ENCODE data around the gene MSH3.
"Not testable (repeated sequence)": the region's sequence is repeated elsewhere in the genome, so short reads cannot be mapped to it uniquely, and the experiment has no call there.

MSH3 gene

GRCh38 chr5:80864109-80864508, 209.7 kb downstream of the MSH3 start:
- DNase-seq = no peak

GRCh38 chr5:80864706-80865435, 210.4 kb downstream of the MSH3 start:
- DNase-seq = no peak

- DNase-seq = no peak
These were observed 211.1 kb downstream of the MSH3 start for GRCh38 chr5:80865551-80865950.

- no peak for DNase-seq
These were observed 211.9 kb downstream of the MSH3 start for GRCh38 chr5:80866371-80866770.

- DNase-seq = no peak
These were observed 212.8 kb downstream of the MSH3 start for GRCh38 chr5:80867233-80867632.

- no peak for DNase-seq
These were observed 216.0 kb downstream of the MSH3 start for GRCh38 chr5:80870442-80870841.

GRCh38 chr5:80871541-80871961, 217.1 kb downstream of the MSH3 start:
- DNase-seq = no peak

- no peak for DNase-seq
These were observed 219.7 kb downstream of the MSH3 start for GRCh38 chr5:80874162-80874561.

GRCh38 chr5:80877592-80877991, 223.1 kb downstream of the MSH3 start:
- no peak for DNase-seq

- DNase-seq = no peak
These were observed 227.3 kb downstream of the MSH3 start for GRCh38 chr5:80881726-80882125.

- not testable (repeated sequence) for DNase-seq
These were observed 228.9 kb downstream of the MSH3 start for GRCh38 chr5:80883390-80883789.

- DNase-seq = no peak
These were observed 229.8 kb downstream of the MSH3 start for GRCh38 chr5:80884086-80884813.

- no peak for DNase-seq
These were observed 230.5 kb downstream of the MSH3 start for GRCh38 chr5:80884929-80885328.

GRCh38 chr5:80885396-80886000, 231.0 kb downstream of the MSH3 start:
- DNase-seq = no peak

- no peak for DNase-seq
These were observed 239.6 kb downstream of the MSH3 start for GRCh38 chr5:80894083-80894482.

GRCh38 chr5:80895523-80895922, 241.1 kb downstream of the MSH3 start:
- no peak for DNase-seq

GRCh38 chr5:80902624-80903023, 248.2 kb downstream of the MSH3 start:
- DNase-seq = not testable (repeated sequence)

GRCh38 chr5:80904533-80905187, 250.2 kb downstream of the MSH3 start:
- no peak for DNase-seq

GRCh38 chr5:80905405-80905804, 251.0 kb downstream of the MSH3 start:
- no peak for DNase-seq

GRCh38 chr5:80912479-80912878, 258.0 kb downstream of the MSH3 start:
- no peak for DNase-seq

- no peak for DNase-seq
These were observed 261.3 kb downstream of the MSH3 start for GRCh38 chr5:80915716-80916115.

- no peak for DNase-seq
These were observed 262.2 kb downstream of the MSH3 start for GRCh38 chr5:80916676-80917075.

GRCh38 chr5:80917631-80918030, 263.2 kb downstream of the MSH3 start:
- DNase-seq = no peak

All from NCI-H1930 (cell line).